Transverse colon (tissue), 3 donors: ENCODE data around the gene CDH22.

Experiments
- EP300 ChIP-seq: sonication (generic); formaldehyde crosslinking; IDR thresholded peaks from one replicate; pipeline ENCODE4 v1.6.1; 2017; ENCODE audit warnings: antibody characterized with exemption, low read depth
- POLR2A ChIP-seq: fragments of 450-650 bp; IDR thresholded peaks from one replicate; pipeline ENCODE4 v1.6.1; 2016; ENCODE audit warnings: antibody characterized with exemption, mild to moderate bottlenecking, moderate library complexity
- TF ChIP-seq, protein P1 (sequence below), 5 experiments: fragments of 200-600 bp in 3 of 5; fragments of 450-650 bp in 2 of 5; sonication (generic) in 3 of 5; IDR thresholded peaks; 1 replicate in 2 of 5; 2 replicates in 3 of 5; pipeline ENCODE4 v1.5.1; 2016 to 2017; ENCODE audit warnings: antibody characterized with exemption in 5 of 5, inconsistent platforms in 3 of 5, mild to moderate bottlenecking in 2 of 5, moderate library complexity in 1 of 5

DNA sequence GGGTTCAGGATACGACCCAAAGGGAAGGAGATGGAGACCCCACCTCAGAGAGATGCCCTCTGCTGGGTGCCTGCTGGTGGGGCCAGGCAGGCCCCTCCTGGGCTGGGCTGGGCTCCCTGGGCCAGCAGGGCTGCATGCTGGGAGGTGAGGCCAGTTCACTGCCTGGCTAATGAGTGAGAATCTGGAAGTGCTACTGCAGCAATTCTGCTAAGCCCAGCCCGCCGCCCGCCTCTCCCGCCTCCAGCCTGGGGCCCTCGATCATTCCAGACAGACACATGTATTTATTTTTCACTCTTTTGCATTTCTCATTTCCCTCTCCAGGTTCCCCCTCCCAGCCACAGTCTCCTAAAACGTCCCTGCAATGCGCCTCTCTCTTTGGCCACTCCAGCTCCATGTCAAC, 79.6 kb downstream of the CDH22 start:
- TF ChIP-seq, protein P1, sequence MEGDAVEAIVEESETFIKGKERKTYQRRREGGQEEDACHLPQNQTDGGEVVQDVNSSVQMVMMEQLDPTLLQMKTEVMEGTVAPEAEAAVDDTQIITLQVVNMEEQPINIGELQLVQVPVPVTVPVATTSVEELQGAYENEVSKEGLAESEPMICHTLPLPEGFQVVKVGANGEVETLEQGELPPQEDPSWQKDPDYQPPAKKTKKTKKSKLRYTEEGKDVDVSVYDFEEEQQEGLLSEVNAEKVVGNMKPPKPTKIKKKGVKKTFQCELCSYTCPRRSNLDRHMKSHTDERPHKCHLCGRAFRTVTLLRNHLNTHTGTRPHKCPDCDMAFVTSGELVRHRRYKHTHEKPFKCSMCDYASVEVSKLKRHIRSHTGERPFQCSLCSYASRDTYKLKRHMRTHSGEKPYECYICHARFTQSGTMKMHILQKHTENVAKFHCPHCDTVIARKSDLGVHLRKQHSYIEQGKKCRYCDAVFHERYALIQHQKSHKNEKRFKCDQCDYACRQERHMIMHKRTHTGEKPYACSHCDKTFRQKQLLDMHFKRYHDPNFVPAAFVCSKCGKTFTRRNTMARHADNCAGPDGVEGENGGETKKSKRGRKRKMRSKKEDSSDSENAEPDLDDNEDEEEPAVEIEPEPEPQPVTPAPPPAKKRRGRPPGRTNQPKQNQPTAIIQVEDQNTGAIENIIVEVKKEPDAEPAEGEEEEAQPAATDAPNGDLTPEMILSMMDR (IDR thresholded peaks at IDR 0.05) = no peak
- no peak for TF ChIP-seq POLR2A
- TF ChIP-seq EP300 = no peak
